Loucy (cell line): Measurements from ENCODE around the gene FOXR1.

Experiments used
- H2AFZ ChIP-seq: fragments of 200-600 bp; sonication (generic); 2 replicates; pipeline ENCODE4 v1.6.0; 2016; ENCODE audit warnings: antibody characterized with exemption, mild to moderate bottlenecking, low read length, moderate library complexity
- H3F3A ChIP-seq: fragments of 200-600 bp; 2 replicates; pipeline ENCODE4 v1.6.0; 2016; ENCODE audit warnings: antibody characterized with exemption, low read depth, mild to moderate bottlenecking
- H3K27me3 ChIP-seq: fragments of 200-600 bp; sonication (generic); 2 replicates; pipeline ENCODE4 v1.6.1; 2014; ENCODE audit warnings: low read length, mild to moderate bottlenecking; ENCODE audit not compliant: insufficient read depth, poor library complexity, severe bottlenecking
- H3K36me3 ChIP-seq: fragments of 200-600 bp; sonication (generic); 2 replicates; pipeline ENCODE4 v1.6.1; 2016; ENCODE audit warnings: low read length; ENCODE audit not compliant: insufficient read depth
- H3K4me1 ChIP-seq: fragments of 200-600 bp; sonication (generic); 2 replicates; pipeline ENCODE4 v1.5.1; 2014; ENCODE audit warnings: low read length, mild to moderate bottlenecking; ENCODE audit not compliant: insufficient read depth, poor library complexity, severe bottlenecking
- H3K4me2 ChIP-seq: fragments of 200-600 bp; sonication (generic); 2 replicates; pipeline ENCODE4 v1.6.0; 2014; ENCODE audit warnings: antibody characterized with exemption, low read length, low read depth, mild to moderate bottlenecking; ENCODE audit not compliant: poor library complexity, severe bottlenecking
- H3K4me3 ChIP-seq: fragments of 200-600 bp; sonication (generic); 2 replicates; pipeline ENCODE4 v1.5.1; 2014; ENCODE audit warnings: low read length, mild to moderate bottlenecking, mixed read lengths; ENCODE audit not compliant: poor library complexity, severe bottlenecking
- H3K79me2 ChIP-seq: fragments of 200-600 bp; sonication (generic); 2 replicates; pipeline ENCODE4 v1.6.1; 2014; ENCODE audit warnings: low read length; ENCODE audit not compliant: insufficient read depth
- H3K9ac ChIP-seq: fragments of 200-600 bp; sonication (generic); 2 replicates; pipeline ENCODE4 v1.6.0; 2014; ENCODE audit warnings: mild to moderate bottlenecking, low read depth, low read length, moderate library complexity; ENCODE audit not compliant: poor library complexity, severe bottlenecking
- H3K9me2 ChIP-seq: fragments of 200-600 bp; sonication (generic); replicated peaks from 2 replicates; pipeline ENCODE4 v1.6.1; 2016; ENCODE audit warnings: low read depth, low read length, mixed read lengths
- H3K9me3 ChIP-seq: fragments of 200-600 bp; sonication (generic); 2 replicates; pipeline ENCODE4 v1.6.1; 2014; ENCODE audit warnings: mild to moderate bottlenecking, antibody characterized with exemption, low read length, low read depth; ENCODE audit not compliant: insufficient read depth
- H4K20me1 ChIP-seq: fragments of 200-600 bp; sonication (generic); 2 replicates; pipeline ENCODE4 v1.6.0; 2014; ENCODE audit warnings: antibody characterized with exemption, low read length, mild to moderate bottlenecking; ENCODE audit not compliant: insufficient read depth, poor library complexity, severe bottlenecking
- EZH2phosphoT487 ChIP-seq: fragments of 200-600 bp; IDR thresholded peaks from 2 replicates; pipeline ENCODE4 v1.6.1; 2018; ENCODE audit warnings: antibody characterized with exemption, mild to moderate bottlenecking, moderate library complexity, borderline replicate concordance
- TF ChIP-seq, protein P1 (sequence below): fragments of 200-600 bp; sonication (generic); conservative IDR thresholded peaks from 2 replicates; pipeline ENCODE4 v1.5.1; 2014; ENCODE audit warnings: mild to moderate bottlenecking, antibody characterized with exemption, low read length

The FOXR1 gene

DNA sequence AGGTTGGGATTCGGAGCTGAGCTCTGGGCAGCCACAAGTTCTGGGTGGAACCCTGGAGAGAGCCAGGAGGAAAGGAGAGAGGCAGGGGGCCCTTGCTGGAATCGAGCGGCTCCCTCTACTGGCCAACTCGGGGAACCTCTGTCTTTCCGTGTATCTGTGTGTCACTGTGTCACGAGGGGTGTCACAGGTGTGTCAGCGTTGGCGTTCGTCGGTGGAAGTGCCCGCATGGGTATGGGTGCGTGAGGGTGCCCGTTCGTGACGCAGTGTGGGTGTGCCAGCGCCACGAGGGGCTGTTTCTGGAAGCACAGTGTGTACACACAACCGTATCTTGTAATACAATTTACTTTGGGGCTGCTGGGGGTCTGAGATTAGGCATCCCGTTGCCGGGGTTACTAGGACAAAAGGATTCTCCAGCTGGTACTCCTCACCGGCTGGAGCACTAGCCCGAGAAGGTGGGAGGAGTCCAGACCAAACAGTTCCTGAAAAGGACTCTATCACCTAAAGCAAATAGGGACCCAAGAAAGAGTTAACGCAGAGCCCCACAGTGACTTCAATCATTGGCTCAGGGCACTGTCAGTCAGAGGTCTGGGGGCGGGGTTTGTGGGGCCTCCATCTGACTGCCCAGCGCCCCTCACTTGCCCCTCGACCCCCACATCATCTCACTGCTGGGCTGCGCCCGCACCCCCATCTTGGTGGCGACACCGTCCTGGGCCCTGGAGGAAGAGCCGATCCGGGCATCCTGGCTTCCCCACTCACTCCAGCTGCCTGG, 43.3 kb upstream of the FOXR1 start:
- H3F3A ChIP-seq = no peaks in the 10 kb centered on the region; the same call in 1 of the 2 replicates
- peak overlapping the region; percentile 88 for H3K4me3 ChIP-seq
- TF ChIP-seq EZH2phosphoT487 = no peak
- TF ChIP-seq, protein P1, sequence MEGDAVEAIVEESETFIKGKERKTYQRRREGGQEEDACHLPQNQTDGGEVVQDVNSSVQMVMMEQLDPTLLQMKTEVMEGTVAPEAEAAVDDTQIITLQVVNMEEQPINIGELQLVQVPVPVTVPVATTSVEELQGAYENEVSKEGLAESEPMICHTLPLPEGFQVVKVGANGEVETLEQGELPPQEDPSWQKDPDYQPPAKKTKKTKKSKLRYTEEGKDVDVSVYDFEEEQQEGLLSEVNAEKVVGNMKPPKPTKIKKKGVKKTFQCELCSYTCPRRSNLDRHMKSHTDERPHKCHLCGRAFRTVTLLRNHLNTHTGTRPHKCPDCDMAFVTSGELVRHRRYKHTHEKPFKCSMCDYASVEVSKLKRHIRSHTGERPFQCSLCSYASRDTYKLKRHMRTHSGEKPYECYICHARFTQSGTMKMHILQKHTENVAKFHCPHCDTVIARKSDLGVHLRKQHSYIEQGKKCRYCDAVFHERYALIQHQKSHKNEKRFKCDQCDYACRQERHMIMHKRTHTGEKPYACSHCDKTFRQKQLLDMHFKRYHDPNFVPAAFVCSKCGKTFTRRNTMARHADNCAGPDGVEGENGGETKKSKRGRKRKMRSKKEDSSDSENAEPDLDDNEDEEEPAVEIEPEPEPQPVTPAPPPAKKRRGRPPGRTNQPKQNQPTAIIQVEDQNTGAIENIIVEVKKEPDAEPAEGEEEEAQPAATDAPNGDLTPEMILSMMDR = peak; percentile 90
- peak overlapping the region; percentile 80 for H3K9ac ChIP-seq
- H3K4me1 ChIP-seq = peaks cover 29% of the 10 kb centered on the region
- H2AFZ ChIP-seq = peak overlapping the region; percentile 92
- H3K36me3 ChIP-seq = no peaks in the 10 kb centered on the region
- H3K4me2 ChIP-seq = peak overlapping the region; percentile 98
- H3K9me3 ChIP-seq = no peaks in the 10 kb centered on the region
- no peaks in the 10 kb centered on the region for H3K27me3 ChIP-seq
- H3K79me2 ChIP-seq = peaks cover 21% of the 10 kb centered on the region
- peaks cover 9% of the 10 kb centered on the region for H4K20me1 ChIP-seq
- H3K9me2 ChIP-seq = no peaks in the 10 kb centered on the region

- Histone ChIP-seq H3F3A (no peaks in the 10 kb centered on the region; the same call in 1 of the 2 replicates), H3K9me3 (no peaks in the 10 kb centered on the region), H3K4me3 (peak overlapping the region; percentile 88), H3K4me2 (peak overlapping the region; percentile 98), H3K27me3 (no peaks in the 10 kb centered on the region), H3K4me1 (peaks cover 22% of the 10 kb centered on the region), H2AFZ (peak overlapping the region; percentile 92), H4K20me1 (peaks cover 5% of the 10 kb centered on the region), H3K79me2 (peaks cover 14% of the 10 kb centered on the region), H3K36me3 (no peaks in the 10 kb centered on the region), H3K9me2 (no peaks in the 10 kb centered on the region), H3K9ac (peak overlapping the region; percentile 80)
- TF ChIP-seq EZH2phosphoT487 = no peak
- TF ChIP-seq, protein P1 = peak; percentile 25
Observed at GRCh38 chr11:118928870-118929500, 42.6 kb upstream of the FOXR1 start.

DNA sequence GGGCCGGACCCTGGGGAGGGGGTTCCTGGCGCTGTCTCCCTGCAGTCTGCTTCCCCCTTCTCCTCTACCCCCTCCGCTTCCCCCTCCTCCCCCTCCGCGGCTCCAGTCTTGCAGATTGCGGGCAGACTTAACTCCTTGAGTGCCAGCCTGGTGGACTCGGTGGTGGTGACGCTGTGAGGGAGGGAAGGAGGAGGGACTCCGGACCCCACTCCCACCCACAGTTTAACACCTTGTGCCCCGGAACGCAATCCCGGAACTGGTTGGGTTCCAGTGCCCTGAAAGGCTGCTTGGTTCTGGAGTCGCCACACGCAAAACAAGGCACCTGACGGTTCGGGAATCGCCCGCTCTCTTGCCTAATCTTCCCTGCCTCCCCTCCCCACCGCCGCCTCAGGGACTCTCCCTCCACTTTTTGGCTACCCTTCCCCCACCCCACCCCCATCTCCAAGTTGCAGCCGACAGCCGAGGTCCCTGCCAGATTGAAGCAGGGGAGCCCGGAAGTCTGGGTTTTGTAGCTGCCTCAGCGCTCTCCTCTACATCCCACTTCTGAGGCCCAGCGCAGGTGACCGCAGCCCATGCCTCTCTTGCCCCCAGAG, 42.0 kb upstream of the FOXR1 start:
- Histone ChIP-seq H3K79me2 (peaks cover 8% of the 10 kb centered on the region), H3K36me3 (no peaks in the 10 kb centered on the region), H2AFZ (peak overlapping the region; percentile 92)

More for the DNA sequence above, 42.0 kb upstream of the FOXR1 start:
- Histone ChIP-seq H3F3A (no peaks in the 10 kb centered on the region; the same call in 1 of the 2 replicates), H3K27me3 (no peaks in the 10 kb centered on the region), H4K20me1 (no peaks in the 10 kb centered on the region), H3K4me2 (peak overlapping the region; percentile 98), H3K4me3 (peak overlapping the region; percentile 88), H3K9ac (peak overlapping the region; percentile 80), H3K9me2 (no peaks in the 10 kb centered on the region), H3K4me1 (peaks cover 16% of the 10 kb centered on the region), H3K9me3 (no peaks in the 10 kb centered on the region)
- TF ChIP-seq EZH2phosphoT487 = no peak
- TF ChIP-seq, protein P1 = no peak
